Vagina (tissue), 2 donors: ENCODE results near the gene KRTAP9-8. TPM values are rescaled to one million over a fixed set of nuclear protein-coding genes. Genes with fewer than 3 reads are reported as not detected.
"Not testable (repeated sequence)": the region's sequence is repeated elsewhere in the genome, so short reads cannot be mapped to it uniquely, and the experiment has no call there.

Source experiments
- DNase-seq, 2 donors: peaks; one replicate each; pipeline ENCODE4 v3.0.0-alpha.2; 2017; ENCODE audit errors: extremely low spot score in 2 of 2
- H3K27ac ChIP-seq: fragments of 200-600 bp; sonication (generic); one replicate; pipeline ENCODE4 v1.5.1; 2019
- H3K27me3 ChIP-seq: fragments of 200-600 bp; sonication (generic); one replicate; pipeline ENCODE4 v1.5.1; 2019
- H3K36me3 ChIP-seq, 2 donors: fragments of 200-600 bp; sonication (generic); one replicate each; pipeline ENCODE4 v1.5.1; 2017 to 2019
- H3K4me1 ChIP-seq: fragments of 200-600 bp; sonication (generic); one replicate; pipeline ENCODE4 v1.5.1; 2019
- H3K4me3 ChIP-seq, 2 donors: fragments of 200-600 bp; sonication (generic); 1 replicate in 1 of 2; 2 replicates in 1 of 2; pipeline ENCODE4 v1.5.1; 2016 to 2019
- H3K9me3 ChIP-seq: fragments of 200-600 bp; sonication (generic); one replicate; pipeline ENCODE4 v1.5.1; 2019
- POLR2A ChIP-seq, 2 donors: fragments of 450-650 bp; IDR thresholded peaks; one replicate each; pipeline ENCODE4 v1.6.1; 2017; ENCODE audit warnings: antibody characterized with exemption in 2 of 2, mild to moderate bottlenecking in 2 of 2, moderate library complexity in 2 of 2
- POLR2AphosphoS5 ChIP-seq, 2 donors: sonication (generic); formaldehyde crosslinking; IDR thresholded peaks; one replicate each; pipeline ENCODE4 v1.9.0; 2017; ENCODE audit warnings: antibody characterized with exemption in 2 of 2, mild to moderate bottlenecking in 2 of 2, low read depth in 1 of 2; ENCODE audit not compliant: insufficient read depth in 1 of 2
- intact Hi-C: fragments of 100-400 bp; cut with DNase I; formaldehyde crosslinking; loops from one replicate; pipeline ENCODE4 v1.15.1; 2023
- total RNA-seq: library from RNA; depleted of rRNA; stranded (reverse); fragments of >200 nt; gene quantifications from one replicate; pipeline ENCODE4 v1.2.3, GENCODE V29; 2016
- TF ChIP-seq, protein P1 (sequence below), 3 experiments: fragments of 450-650 bp in 2 of 3; fragments of 200-600 bp in 1 of 3; sonication (generic) in 1 of 3; IDR thresholded peaks; one replicate each; pipeline ENCODE4 v1.5.1; 2017 to 2019; ENCODE audit warnings: antibody characterized with exemption in 3 of 3, mild to moderate bottlenecking in 2 of 3, moderate library complexity in 2 of 3

KRTAP9-8 gene
- total RNA-seq, 1 donor from 2014 or later = not detected

DNA sequence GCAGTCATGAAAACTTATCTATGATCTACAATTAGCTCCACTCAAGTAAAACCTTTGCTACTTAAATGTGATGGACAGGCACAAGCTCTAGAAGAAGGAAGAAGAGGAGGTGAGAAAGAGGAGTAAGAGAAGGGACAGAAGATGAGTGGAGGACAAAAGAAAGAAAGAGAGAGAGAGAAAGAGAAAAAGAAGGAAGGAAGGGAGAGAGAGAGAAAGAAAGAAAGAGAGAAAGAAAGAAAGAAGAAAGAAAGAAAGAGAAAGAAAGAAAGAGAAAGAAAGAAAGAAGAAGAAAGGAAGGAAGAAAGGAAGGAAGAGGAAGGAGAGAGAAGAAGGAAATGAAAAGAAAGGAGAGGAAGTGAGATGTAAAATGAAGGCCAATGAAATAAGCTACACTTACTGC, 7.7 kb upstream of the KRTAP9-8 start:
- Histone ChIP-seq H3K36me3 (no peaks in the 10 kb centered on the region), H3K4me3 (no peak overlapping the region), H3K9me3 (no peaks in the 10 kb centered on the region), H3K27me3 (no peaks in the 10 kb centered on the region), H3K4me1 (no peaks in the 10 kb centered on the region), H3K27ac (no peak overlapping the region)
- intact Hi-C loops = no loop called here
- DNase-seq = no peak
- TF ChIP-seq POLR2A (IDR thresholded peaks at IDR 0.05) (no peak), POLR2AphosphoS5 (IDR thresholded peaks at IDR 0.05; ENCODE audit: insufficient read depth in 1 of 2, low read depth in 1 of 2) (no peak)
- TF ChIP-seq, protein P1, sequence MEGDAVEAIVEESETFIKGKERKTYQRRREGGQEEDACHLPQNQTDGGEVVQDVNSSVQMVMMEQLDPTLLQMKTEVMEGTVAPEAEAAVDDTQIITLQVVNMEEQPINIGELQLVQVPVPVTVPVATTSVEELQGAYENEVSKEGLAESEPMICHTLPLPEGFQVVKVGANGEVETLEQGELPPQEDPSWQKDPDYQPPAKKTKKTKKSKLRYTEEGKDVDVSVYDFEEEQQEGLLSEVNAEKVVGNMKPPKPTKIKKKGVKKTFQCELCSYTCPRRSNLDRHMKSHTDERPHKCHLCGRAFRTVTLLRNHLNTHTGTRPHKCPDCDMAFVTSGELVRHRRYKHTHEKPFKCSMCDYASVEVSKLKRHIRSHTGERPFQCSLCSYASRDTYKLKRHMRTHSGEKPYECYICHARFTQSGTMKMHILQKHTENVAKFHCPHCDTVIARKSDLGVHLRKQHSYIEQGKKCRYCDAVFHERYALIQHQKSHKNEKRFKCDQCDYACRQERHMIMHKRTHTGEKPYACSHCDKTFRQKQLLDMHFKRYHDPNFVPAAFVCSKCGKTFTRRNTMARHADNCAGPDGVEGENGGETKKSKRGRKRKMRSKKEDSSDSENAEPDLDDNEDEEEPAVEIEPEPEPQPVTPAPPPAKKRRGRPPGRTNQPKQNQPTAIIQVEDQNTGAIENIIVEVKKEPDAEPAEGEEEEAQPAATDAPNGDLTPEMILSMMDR (IDR thresholded peaks at IDR 0.05) = no peak

DNA sequence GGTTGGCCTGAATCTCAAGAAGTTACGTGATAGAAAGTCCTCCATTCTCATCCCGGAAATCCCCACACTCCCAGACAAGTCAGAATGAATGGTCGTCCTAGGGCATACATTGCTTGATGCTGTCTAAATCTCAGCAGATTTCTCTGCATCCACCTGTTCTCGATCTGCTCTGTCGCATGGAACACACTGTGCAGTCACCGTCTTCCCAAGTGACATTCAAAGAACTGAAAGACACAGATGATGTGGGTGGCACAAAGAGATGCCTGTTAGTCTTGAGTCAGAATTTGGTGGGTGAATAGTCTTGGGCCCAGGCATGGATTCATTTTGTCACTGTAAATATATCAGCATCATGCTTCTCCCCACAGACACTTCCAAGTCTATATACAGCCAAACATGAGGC, 6.1 kb upstream of the KRTAP9-8 start:
- H3K27me3 ChIP-seq = no peaks in the 10 kb centered on the region
- DNase-seq = no peak
- no peak overlapping the region for H3K27ac ChIP-seq
- intact Hi-C loops = no loop called here
- TF ChIP-seq POLR2AphosphoS5 (IDR thresholded peaks at IDR 0.05; ENCODE audit: insufficient read depth in 1 of 2, low read depth in 1 of 2) = no peak
- TF ChIP-seq, protein P1 (IDR thresholded peaks at IDR 0.05) = no peak
- no peak for TF ChIP-seq POLR2A (IDR thresholded peaks at IDR 0.05)
- H3K4me1 ChIP-seq = no peaks in the 10 kb centered on the region
- H3K4me3 ChIP-seq = no peak overlapping the region
- H3K36me3 ChIP-seq = no peaks in the 10 kb centered on the region
- no peaks in the 10 kb centered on the region for H3K9me3 ChIP-seq

DNA sequence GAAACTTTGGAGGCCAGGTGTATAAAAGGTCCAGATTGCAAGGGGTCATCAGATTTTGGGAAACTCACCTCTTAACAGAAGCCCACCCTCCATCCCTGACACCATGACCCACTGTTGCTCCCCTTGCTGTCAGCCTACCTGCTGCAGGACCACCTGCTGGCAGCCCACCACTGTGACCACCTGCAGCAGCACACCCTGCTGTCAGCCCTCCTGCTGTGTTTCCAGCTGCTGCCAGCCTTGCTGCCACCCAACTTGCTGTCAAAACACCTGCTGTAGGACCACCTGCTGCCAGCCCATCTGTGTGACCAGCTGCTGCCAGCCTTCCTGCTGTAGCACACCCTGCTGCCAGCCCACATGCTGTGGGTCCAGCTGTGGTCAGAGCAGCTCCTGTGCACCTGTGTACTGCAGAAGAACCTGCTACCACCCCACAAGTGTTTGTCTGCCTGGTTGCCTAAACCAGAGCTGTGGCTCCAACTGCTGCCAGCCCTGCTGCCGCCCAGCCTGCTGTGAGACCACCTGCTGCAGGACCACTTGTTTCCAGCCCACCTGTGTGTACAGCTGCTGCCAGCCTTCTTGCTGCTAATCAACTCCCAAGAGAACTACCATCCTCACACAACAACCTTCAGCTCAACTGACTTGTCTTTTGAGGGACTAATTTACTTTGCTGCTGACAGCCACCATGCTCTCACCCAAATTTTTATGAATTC, 5.2 kb upstream of the KRTAP9-8 start, which contains the start of gene KRTAP9-3:
Gene KRTAP9-3, plus strand, starts transcription at position 51 of the 707 bp plus-strand sequence. Its CDS starts 53 bp downstream, at position 104.
- DNase-seq, H3K4me1 ChIP-seq, H3K27me3 ChIP-seq, H3K36me3 ChIP-seq, H3K27ac ChIP-seq, H3K4me3 ChIP-seq, H3K9me3 ChIP-seq, intact Hi-C loops: not testable (repeated sequence)

DNA sequence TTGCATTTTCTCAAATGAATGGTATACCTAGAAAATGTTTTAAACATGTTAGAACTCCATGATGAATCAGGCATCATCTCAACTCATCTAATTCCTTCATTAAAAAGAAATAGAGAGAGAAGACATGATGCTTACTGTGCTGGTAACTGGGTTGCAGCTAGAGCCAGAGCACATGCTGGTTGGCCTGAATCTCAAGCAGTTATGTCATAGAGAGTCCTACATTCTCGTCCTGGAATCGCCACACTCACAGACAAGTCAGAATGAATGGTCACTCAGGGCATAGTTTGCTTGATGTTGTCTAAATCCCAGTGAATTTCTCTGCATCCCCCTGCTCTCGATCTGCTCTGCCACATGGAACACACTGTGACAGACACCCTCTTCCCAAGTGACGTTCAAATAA, 683 bp upstream of the KRTAP9-8 start:
- H3K27ac ChIP-seq, DNase-seq, H3K9me3 ChIP-seq, intact Hi-C loops, H3K36me3 ChIP-seq, H3K4me1 ChIP-seq, H3K27me3 ChIP-seq, H3K4me3 ChIP-seq: not testable (repeated sequence)

DNA sequence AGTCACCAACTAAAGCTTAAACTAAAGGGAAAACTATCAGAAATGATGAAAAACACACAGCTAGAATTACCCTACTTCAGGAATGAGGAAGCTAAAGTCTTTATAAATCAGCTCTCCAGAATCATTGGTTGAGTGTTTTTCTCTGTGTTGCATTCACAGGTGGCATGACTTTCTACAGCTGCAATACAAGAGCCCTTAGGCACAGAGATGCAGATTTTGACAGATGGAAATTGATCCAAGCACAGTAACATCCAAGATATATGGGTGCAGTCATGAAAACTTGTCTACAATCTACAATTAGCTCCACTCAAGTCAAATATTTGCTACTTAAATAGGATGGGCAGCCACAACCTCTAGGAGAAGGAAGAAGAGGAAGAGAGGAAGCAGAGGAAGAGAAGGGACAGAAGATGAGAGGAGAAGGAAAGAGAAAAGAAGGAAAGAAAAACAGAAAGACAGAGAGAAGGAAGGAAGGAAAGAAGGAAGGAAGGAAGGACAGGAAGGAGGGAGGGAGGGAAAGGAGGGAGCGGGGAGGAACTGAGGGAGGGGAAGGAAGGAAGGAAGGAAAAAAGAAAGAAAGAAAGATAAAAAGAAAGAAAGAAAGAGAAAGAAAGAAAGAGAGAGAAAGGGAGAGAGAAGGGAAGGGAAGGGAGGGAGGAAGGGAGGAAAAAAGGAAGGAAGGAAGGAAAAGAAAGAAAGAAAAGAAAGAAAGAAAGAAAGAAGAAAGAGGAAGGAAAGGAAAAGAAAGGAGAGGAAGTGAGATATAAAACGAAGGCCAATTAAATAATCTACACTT, 9.4 kb downstream of the KRTAP9-8 start:
- H3K27ac ChIP-seq, H3K4me1 ChIP-seq, H3K4me3 ChIP-seq, H3K9me3 ChIP-seq, H3K27me3 ChIP-seq, DNase-seq, H3K36me3 ChIP-seq, intact Hi-C loops: not testable (repeated sequence)

DNA sequence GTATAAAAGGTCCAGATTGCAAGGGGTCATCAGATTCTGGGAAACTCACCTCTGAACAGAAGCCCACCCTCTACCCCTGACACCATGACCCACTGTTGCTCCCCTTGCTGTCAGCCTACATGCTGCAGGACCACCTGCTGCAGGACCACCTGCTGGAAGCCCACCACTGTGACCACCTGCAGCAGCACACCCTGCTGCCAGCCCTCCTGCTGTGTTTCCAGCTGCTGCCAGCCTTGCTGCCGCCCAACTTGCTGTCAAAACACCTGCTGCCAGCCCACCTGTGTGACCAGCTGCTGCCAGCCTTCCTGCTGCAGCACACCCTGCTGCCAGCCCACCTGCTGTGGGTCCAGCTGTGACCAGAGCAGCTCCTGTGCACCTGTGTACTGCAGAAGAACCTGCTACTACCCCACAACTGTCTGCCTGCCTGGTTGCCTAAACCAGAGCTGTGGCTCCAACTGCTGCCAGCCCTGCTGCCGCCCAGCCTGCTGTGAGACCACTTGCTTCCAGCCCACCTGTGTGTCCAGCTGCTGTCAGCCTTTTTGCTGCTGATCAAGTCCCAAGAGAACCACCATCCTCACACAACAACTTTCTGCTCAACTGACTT, 11.9 kb downstream of the KRTAP9-8 start, which contains the start of gene KRTAP9-4:
Gene KRTAP9-4, plus strand, starts transcription at position 51 of the 604 bp plus-strand sequence. Its CDS starts 34 bp downstream, at position 85.
- H3K27me3 ChIP-seq, H3K4me3 ChIP-seq, H3K36me3 ChIP-seq, DNase-seq, intact Hi-C loops, H3K4me1 ChIP-seq, H3K9me3 ChIP-seq, H3K27ac ChIP-seq: not testable (repeated sequence)

DNA sequence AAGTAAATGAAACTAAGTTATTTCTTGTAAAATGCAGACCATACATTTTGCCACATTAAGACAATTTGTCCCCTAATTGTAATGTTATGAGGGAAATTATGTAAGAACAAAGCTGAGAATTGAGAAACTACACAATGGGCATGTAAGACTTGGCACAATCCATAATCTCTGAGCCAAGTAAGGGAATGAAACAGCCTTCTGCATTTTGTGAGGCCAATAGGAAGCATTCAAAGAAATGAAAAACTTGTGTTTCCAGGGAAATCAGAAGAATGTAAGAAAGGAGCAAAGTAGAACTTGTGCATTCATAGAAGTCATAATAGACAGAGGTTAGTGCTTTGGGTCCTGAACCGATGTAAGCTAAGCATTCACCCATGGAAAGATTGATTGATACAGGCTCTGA, 13.5 kb downstream of the KRTAP9-8 start:
- H3K9me3 ChIP-seq = no peaks in the 10 kb centered on the region
- DNase-seq = no peak
- H3K27me3 ChIP-seq = no peaks in the 10 kb centered on the region
- H3K36me3 ChIP-seq = no peaks in the 10 kb centered on the region
- no peaks in the 10 kb centered on the region for H3K4me1 ChIP-seq
- TF ChIP-seq POLR2A (IDR thresholded peaks at IDR 0.05) = no peak
- intact Hi-C loops = no loop called here
- no peak overlapping the region for H3K27ac ChIP-seq
- H3K4me3 ChIP-seq = no peak overlapping the region
